Heart left ventricle (tissue), 13 donors: ENCODE results near the gene ACSS3.

Source experiments
- POLR2A ChIP-seq, 2 donors: fragments of 450-650 bp; IDR thresholded peaks; one replicate each; pipeline ENCODE4 v1.6.1; 2017; ENCODE audit warnings: antibody characterized with exemption in 2 of 2, mild to moderate bottlenecking in 2 of 2, moderate library complexity in 2 of 2
- TF ChIP-seq, protein P1 (sequence below), 12 donors: fragments of 200-600 bp; sonication (generic) in 4 of 12; IDR thresholded peaks; one replicate each; pipeline versions ENCODE4 v1.5.0 to v1.8.0; 2018 to 2022; ENCODE audit warnings: antibody characterized with exemption in 12 of 12, mild to moderate bottlenecking in 5 of 12
- donor health status: ischemic (EF 13 %, LVEDD 7.1; RV severe dilation, severe dysfunction).
- donor health status: DM: no; HTN: yes; CAD: no.
- donor health status: DM: no; HTN: no; CAD: no.
- donor health status: ischemic (EF 25% LVEDD 6.9; RV normal size, moderate dysfunction).
- donor health status: ischemic (EF 25% LVEDD 5.7; RV mildly dilated, moderate dysfunction).
- donor health status: ischemic (EF 35%, LVEDD 5.7; RV mildly dilated, moderate dysfunction).
- donor health status: nonischemic (EF 11% LVEDD 7.7; RV severe dilation, severe dysfunction).
- donor health status: DM: yes; HTN: yes; CAD: no.
- donor health status: PGD.
- donor health status: ischemic (EF 29% LVEDD 5.4; RV normal size, mild dysfunction).
- donor health status: nonischemic (EF 23%, LVEDD 6.1; RV moderate dilation, normal function).

DNA sequence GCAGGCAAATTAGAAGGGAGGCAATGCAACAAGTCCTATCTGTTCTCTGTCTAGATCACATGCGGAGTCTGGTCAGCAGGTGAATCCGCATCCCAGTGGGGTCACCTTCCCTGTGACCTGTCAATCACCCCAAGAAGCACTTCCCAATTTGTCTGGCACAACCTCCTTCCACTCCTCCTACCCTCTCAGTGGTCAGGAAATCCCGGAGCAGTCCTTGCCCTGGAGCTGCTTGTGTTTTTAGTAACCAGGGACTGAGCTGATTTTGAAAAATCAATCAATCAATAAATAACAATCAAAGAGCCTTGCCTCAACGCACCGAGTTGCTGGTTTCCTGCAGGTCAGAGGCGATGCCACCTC is 572 bp upstream of the ACSS3 start:
- TF ChIP-seq, protein P1, sequence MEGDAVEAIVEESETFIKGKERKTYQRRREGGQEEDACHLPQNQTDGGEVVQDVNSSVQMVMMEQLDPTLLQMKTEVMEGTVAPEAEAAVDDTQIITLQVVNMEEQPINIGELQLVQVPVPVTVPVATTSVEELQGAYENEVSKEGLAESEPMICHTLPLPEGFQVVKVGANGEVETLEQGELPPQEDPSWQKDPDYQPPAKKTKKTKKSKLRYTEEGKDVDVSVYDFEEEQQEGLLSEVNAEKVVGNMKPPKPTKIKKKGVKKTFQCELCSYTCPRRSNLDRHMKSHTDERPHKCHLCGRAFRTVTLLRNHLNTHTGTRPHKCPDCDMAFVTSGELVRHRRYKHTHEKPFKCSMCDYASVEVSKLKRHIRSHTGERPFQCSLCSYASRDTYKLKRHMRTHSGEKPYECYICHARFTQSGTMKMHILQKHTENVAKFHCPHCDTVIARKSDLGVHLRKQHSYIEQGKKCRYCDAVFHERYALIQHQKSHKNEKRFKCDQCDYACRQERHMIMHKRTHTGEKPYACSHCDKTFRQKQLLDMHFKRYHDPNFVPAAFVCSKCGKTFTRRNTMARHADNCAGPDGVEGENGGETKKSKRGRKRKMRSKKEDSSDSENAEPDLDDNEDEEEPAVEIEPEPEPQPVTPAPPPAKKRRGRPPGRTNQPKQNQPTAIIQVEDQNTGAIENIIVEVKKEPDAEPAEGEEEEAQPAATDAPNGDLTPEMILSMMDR (IDR thresholded peaks at IDR 0.05): no peak
- no peak for TF ChIP-seq POLR2A (IDR thresholded peaks at IDR 0.05)
